Measurements from ENCODE around the gene CNTRL.

The CNTRL gene

GRCh38 chr9:121201738-121202533 is 127.2 kb downstream of the CNTRL start, which contains the start of gene RAB14:
TSS of gene RAB14 (minus strand) at chr9:121201869. CDS start at chr9:121193412, 8,457 bp downstream.
- DNase-seq (ENCODE audit: low spot score), result peak; percentile 99

GRCh38 chr9:121204121-121204520 is 129.4 kb downstream of the CNTRL start:
- DNase-seq (ENCODE audit: low spot score), result no peak

- no peak for DNase-seq (ENCODE audit: low spot score)
Observed at GRCh38 chr9:121204611-121205010, 129.9 kb downstream of the CNTRL start.

- DNase-seq (ENCODE audit: low spot score), result no peak
Observed at GRCh38 chr9:121206516-121207370, 132.0 kb downstream of the CNTRL start.

GRCh38 chr9:121207371-121207940 is 132.7 kb downstream of the CNTRL start:
- no peak for DNase-seq (ENCODE audit: low spot score)

GRCh38 chr9:121210536-121210935 is 135.8 kb downstream of the CNTRL start:
- no peak for DNase-seq (ENCODE audit: low spot score)

- peak; percentile 89 for DNase-seq (ENCODE audit: low spot score)
Observed at GRCh38 chr9:121213136-121213806, 138.5 kb downstream of the CNTRL start.

GRCh38 chr9:121214005-121214404 is 139.2 kb downstream of the CNTRL start:
- no peak for DNase-seq (ENCODE audit: low spot score)

GRCh38 chr9:121216271-121216805 is 141.6 kb downstream of the CNTRL start:
- DNase-seq (ENCODE audit: low spot score), result no peak

GRCh38 chr9:121217609-121218292 is 143.0 kb downstream of the CNTRL start:
- no peak for DNase-seq (ENCODE audit: low spot score)

- DNase-seq (ENCODE audit: low spot score), result no peak
Observed at GRCh38 chr9:121218357-121219027, 143.7 kb downstream of the CNTRL start.

- DNase-seq (ENCODE audit: low spot score), result no peak
Observed at GRCh38 chr9:121219530-121219929, 144.8 kb downstream of the CNTRL start.

GRCh38 chr9:121220996-121221663 is 146.4 kb downstream of the CNTRL start:
- DNase-seq (ENCODE audit: low spot score), result no peak

GRCh38 chr9:121221664-121222055 is 146.9 kb downstream of the CNTRL start:
- no peak for DNase-seq (ENCODE audit: low spot score)

- DNase-seq (ENCODE audit: low spot score), result peak; percentile 66
Observed at GRCh38 chr9:121222524-121223171, 147.9 kb downstream of the CNTRL start.

GRCh38 chr9:121225240-121225639 is 150.5 kb downstream of the CNTRL start:
- DNase-seq (ENCODE audit: low spot score), result no peak

- DNase-seq (ENCODE audit: low spot score), result no peak
Observed at GRCh38 chr9:121226175-121226574, 151.4 kb downstream of the CNTRL start.
